Effector memory CD4-positive, alpha-beta T cell (primary cell): ENCODE data around the gene PDSS2.
"Not testable (repeated sequence)": the region's sequence is repeated elsewhere in the genome, so short reads cannot be mapped to it uniquely, and the experiment has no call there.

Experiments
- DNase-seq, 3 donors: peaks; one replicate each; pipeline ENCODE4 v3.0.0-alpha.2; 2020
- H3K27ac ChIP-seq: 2 replicates; pipeline ENCODE4 v1.7.0; 2013; ENCODE audit warnings: mild to moderate bottlenecking, low read length, moderate library complexity; ENCODE audit not compliant: insufficient read depth, poor library complexity, severe bottlenecking
- H3K27me3 ChIP-seq: replicated peaks from 2 replicates; pipeline ENCODE4 v1.7.0; 2013; ENCODE audit warnings: mild to moderate bottlenecking, low read length; ENCODE audit not compliant: insufficient read depth, control insufficient read depth, poor library complexity, severe bottlenecking
- H3K36me3 ChIP-seq: 2 replicates; pipeline ENCODE4 v1.7.0; 2013; ENCODE audit warnings: mild to moderate bottlenecking, low read length, moderate library complexity; ENCODE audit not compliant: control insufficient read depth, insufficient read depth
- H3K4me1 ChIP-seq: 2 replicates; pipeline ENCODE4 v1.7.0; 2013; ENCODE audit warnings: low read length, mild to moderate bottlenecking; ENCODE audit not compliant: control insufficient read depth, insufficient read depth, poor library complexity, severe bottlenecking
- H3K4me3 ChIP-seq: 2 replicates; pipeline ENCODE4 v1.7.0; 2013; ENCODE audit warnings: low read length, low read depth, mild to moderate bottlenecking; ENCODE audit not compliant: insufficient read depth, poor library complexity, severe bottlenecking
- H3K9me3 ChIP-seq: 2 replicates; pipeline ENCODE4 v1.7.0; 2013; ENCODE audit warnings: mild to moderate bottlenecking, low read length, moderate library complexity; ENCODE audit not compliant: control insufficient read depth

Gene PDSS2

GRCh38 chr6:107140581-107140980, 318.8 kb downstream of the PDSS2 start:
- H3K4me1 ChIP-seq = no peaks in the 10 kb centered on the region
- H3K9me3 ChIP-seq = no peaks in the 10 kb centered on the region
- DNase-seq = no peak
- H3K27ac ChIP-seq = no peak overlapping the region
- no peaks in the 10 kb centered on the region for H3K27me3 ChIP-seq
- no peak overlapping the region for H3K4me3 ChIP-seq
- H3K36me3 ChIP-seq = no peaks in the 10 kb centered on the region

GRCh38 chr6:107136324-107136723, 323.0 kb downstream of the PDSS2 start:
- H3K4me3 ChIP-seq, H3K27ac ChIP-seq, H3K36me3 ChIP-seq, DNase-seq, H3K4me1 ChIP-seq, H3K27me3 ChIP-seq, H3K9me3 ChIP-seq: not testable (repeated sequence)

GRCh38 chr6:107135048-107135680, 324.2 kb downstream of the PDSS2 start:
- H3K27ac ChIP-seq, H3K36me3 ChIP-seq, H3K9me3 ChIP-seq, H3K4me3 ChIP-seq, DNase-seq, H3K4me1 ChIP-seq, H3K27me3 ChIP-seq: not testable (repeated sequence)

GRCh38 chr6:107132330-107132954, 326.9 kb downstream of the PDSS2 start:
- DNase-seq = no peak
- H3K27me3 ChIP-seq = no peaks in the 10 kb centered on the region
- no peaks in the 10 kb centered on the region for H3K9me3 ChIP-seq
- no peak overlapping the region for H3K4me3 ChIP-seq
- H3K27ac ChIP-seq = no peak overlapping the region
- no peaks in the 10 kb centered on the region for H3K36me3 ChIP-seq
- H3K4me1 ChIP-seq = no peaks in the 10 kb centered on the region

- Histone ChIP-seq H3K36me3 (no peaks in the 10 kb centered on the region), H3K4me3 (no peak overlapping the region), H3K4me1 (no peaks in the 10 kb centered on the region), H3K9me3 (no peaks in the 10 kb centered on the region), H3K27ac (no peak overlapping the region), H3K27me3 (no peaks in the 10 kb centered on the region)
- DNase-seq = no peak
Measured at GRCh38 chr6:107129370-107129925, 329.9 kb downstream of the PDSS2 start.

- H3K27me3 ChIP-seq = no peaks in the 10 kb centered on the region
- no peak for DNase-seq
- no peaks in the 10 kb centered on the region for H3K36me3 ChIP-seq
- H3K9me3 ChIP-seq = no peaks in the 10 kb centered on the region
- H3K4me1 ChIP-seq = no peaks in the 10 kb centered on the region
- no peak overlapping the region for H3K4me3 ChIP-seq
- H3K27ac ChIP-seq = no peak overlapping the region
Measured at GRCh38 chr6:107128577-107128976, 330.8 kb downstream of the PDSS2 start.

GRCh38 chr6:107128175-107128574, 331.2 kb downstream of the PDSS2 start:
- H3K9me3 ChIP-seq = no peaks in the 10 kb centered on the region
- no peaks in the 10 kb centered on the region for H3K27me3 ChIP-seq
- H3K4me3 ChIP-seq = no peak overlapping the region
- DNase-seq = no peak
- no peak overlapping the region for H3K27ac ChIP-seq
- H3K4me1 ChIP-seq = no peaks in the 10 kb centered on the region
- no peaks in the 10 kb centered on the region for H3K36me3 ChIP-seq

- no peak for DNase-seq
- no peaks in the 10 kb centered on the region for H3K9me3 ChIP-seq
Measured at GRCh38 chr6:107125771-107126170, 333.6 kb downstream of the PDSS2 start.

GRCh38 chr6:107124934-107125348, 334.4 kb downstream of the PDSS2 start:
- Histone ChIP-seq H3K27me3 (no peaks in the 10 kb centered on the region), H3K36me3 (no peaks in the 10 kb centered on the region), H3K4me1 (no peaks in the 10 kb centered on the region), H3K9me3 (no peaks in the 10 kb centered on the region), H3K27ac (no peak overlapping the region), H3K4me3 (no peak overlapping the region)
- no peak for DNase-seq

More at GRCh38 chr6:107125771-107126170, 333.6 kb downstream of the PDSS2 start:
- H3K27me3 ChIP-seq = no peaks in the 10 kb centered on the region
- H3K36me3 ChIP-seq = no peaks in the 10 kb centered on the region
- H3K4me3 ChIP-seq = no peak overlapping the region
- H3K4me1 ChIP-seq = no peaks in the 10 kb centered on the region
- no peak overlapping the region for H3K27ac ChIP-seq

- H3K27ac ChIP-seq = no peak overlapping the region
- H3K4me3 ChIP-seq = no peak overlapping the region
- no peaks in the 10 kb centered on the region for H3K27me3 ChIP-seq
- no peaks in the 10 kb centered on the region for H3K9me3 ChIP-seq
- H3K36me3 ChIP-seq = no peaks in the 10 kb centered on the region
- H3K4me1 ChIP-seq = no peaks in the 10 kb centered on the region
- DNase-seq = no peak
Measured at GRCh38 chr6:107123501-107123900, 335.9 kb downstream of the PDSS2 start.
